ENCODE data around the gene BCL2L13. TPM values are rescaled to one million over a fixed set of nuclear protein-coding genes. Genes with fewer than 3 reads are reported as not detected.

Gene BCL2L13
- 56.2 and 57.6 TPM in 2 replicates for total RNA-seq

GRCh38 chr22:17638432-17639246, at the start of gene BCL2L13:
TSS of gene BCL2L13 (plus strand) at chr22:17638757. CDS start at chr22:17655712, 16,955 bp downstream.

GRCh38 chr22:17628406-17629172, 10.0 kb upstream of the BCL2L13 start, which contains the start of gene ATP6V1E1:
TSS of gene ATP6V1E1 (minus strand) at chr22:17628749. CDS start at chr22:17628635, 114 bp downstream.

GRCh38 chr22:17774206-17774925, 135.8 kb downstream of the BCL2L13 start, which contains the start of gene BID:
TSS of gene BID (minus strand) at chr22:17774469. CDS start at chr22:17750116, 24,353 bp downstream.

Small RNAs within 50 kb of the gene (small RNA-seq; reads per million reads assigned to genes)
- not detected for gene MIR3198-1

Other genes starting within 250 kb of the BCL2L13 start
- gene SLC25A18, start 75.3 kb upstream of the BCL2L13 start, total RNA-seq = 0.13 TPM in 1 of 2 replicates, not detected in the other
- gene ATP6V1E1, start 10.0 kb upstream of the BCL2L13 start, total RNA-seq = 117 and 118 TPM in 2 replicates
- gene BID, start 135.7 kb downstream of the BCL2L13 start, total RNA-seq = 33.5 and 47.5 TPM in 2 replicates